HCT116 (cell line): ENCODE measurements around the gene NRAP. TPM values are rescaled to one million over a fixed set of nuclear protein-coding genes. Genes with fewer than 3 reads are reported as not detected.

Source experiments
- ATAC-seq: fragments of 200-7000 bp; cut with Tn5 transposase; 2 replicates; pipeline ENCODE4 v1.9.1; 2020; ENCODE audit warnings: mild to moderate bottlenecking, moderate library complexity
- BruUV-seq: library from RNA; stranded (reverse); fragments of 400-500 nt; replicated peaks from 2 replicates; lab custom pipeline; 2021; lab: Mats Ljungman, UMichigan
- CTCF ChIA-PET: fragments of 300-600 bp; sonication (Branson Sonifier 250); formaldehyde crosslinking; loops from one replicate; lab custom pipeline; 2021; ENCODE audit warnings: antibody characterized with exemption; lab: Charles Lee
- POLR2A ChIA-PET: fragments of 300-600, 350-600 bp; sonication (Branson Sonifier 250); formaldehyde crosslinking; loops from one replicate; lab custom pipeline; 2021; ENCODE audit warnings: antibody characterized with exemption; lab: Charles Lee
- RAD21 ChIA-PET, 2 experiments: fragments of 300-600 bp; sonication (Branson Sonifier 250); formaldehyde crosslinking; loops; one replicate each; lab custom pipeline; 2023; ENCODE audit warnings: low total read pairs in 2 of 2; ENCODE audit not compliant: uncharacterized antibody in 2 of 2, unreplicated experiment in 2 of 2, low non-redundant PET in 1 of 2; lab: Charles Lee
- DNase-seq: peaks from one replicate; pipeline ENCODE4 v3.0.0-alpha.2; 2010; ENCODE audit warnings: low read depth, low spot score
- H2AFZ ChIP-seq: fragments of 200-600 bp; shearing (Covaris generic), sonication (generic); 2 replicates; pipeline ENCODE4 v1.6.1; 2017; ENCODE audit warnings: low read depth, mixed run types, mixed read lengths, antibody characterized with exemption, low read length; ENCODE audit not compliant: poor library complexity, severe bottlenecking
- H3K27ac ChIP-seq: 2 replicates; pipeline ENCODE4 v1.5.1; 2012; ENCODE audit warnings: low read depth, low read length
- H3K27me3 ChIP-seq: fragments of 200-600 bp; sonication (generic); 2 replicates; pipeline ENCODE4 v1.6.1; 2016; ENCODE audit warnings: mixed run types, low read length, mixed read lengths; ENCODE audit not compliant: insufficient read depth
- H3K36me3 ChIP-seq, 2 experiments: fragments of 200-500 bp in 1 of 2; fragments of 200-600 bp in 1 of 2; sonication (Bioruptor generic) in 1 of 2; sonication (generic) in 1 of 2; 2 replicates each; pipeline versions ENCODE4 v1.5.1 to v1.6.1; 2014 to 2016; ENCODE audit warnings: low read length in 2 of 2, inconsistent platforms in 1 of 2, mixed read lengths in 1 of 2, mixed run types in 1 of 2; ENCODE audit not compliant: insufficient read depth in 2 of 2, control insufficient read depth in 1 of 2
- H3K4me1 ChIP-seq, 2 experiments: fragments of 200-600 bp in 1 of 2; sonication (generic) in 1 of 2; 2 replicates each; pipeline versions ENCODE4 v1.5.1 to v1.6.1; 2012 to 2017; ENCODE audit warnings: low read length in 2 of 2, inconsistent platforms in 1 of 2, mild to moderate bottlenecking in 1 of 2, mixed read lengths in 1 of 2, mixed run types in 1 of 2, moderate library complexity in 1 of 2; ENCODE audit not compliant: insufficient read depth in 2 of 2, control insufficient read depth in 1 of 2
- H3K4me2 ChIP-seq: fragments of 200-600 bp; sonication (generic); 2 replicates; pipeline ENCODE4 v1.6.1; 2017; ENCODE audit warnings: mixed run types, low read length, mixed read lengths
- H3K4me3 ChIP-seq, 2 experiments: fragments of 200-600 bp in 1 of 2; sonication (generic) in 1 of 2; replicated peaks in 1 of 2; 2 replicates each; pipeline ENCODE4 v1.5.1; 2011 to 2016; ENCODE audit warnings: low read length in 2 of 2, control low read depth in 1 of 2, low read depth in 1 of 2, mild to moderate bottlenecking in 1 of 2, mixed read lengths in 1 of 2, mixed run types in 1 of 2
- H3K79me2 ChIP-seq: fragments of 200-600 bp; sonication (generic); 2 replicates; pipeline ENCODE4 v1.6.1; 2017; ENCODE audit warnings: mild to moderate bottlenecking, mixed run types, low read length, moderate library complexity, mixed read lengths; ENCODE audit not compliant: insufficient read depth
- H3K9ac ChIP-seq: fragments of 200-600 bp; sonication (generic); 2 replicates; pipeline ENCODE4 v1.6.1; 2016; ENCODE audit warnings: low read length, mixed read lengths
- H3K9me2 ChIP-seq: fragments of 200-600 bp; sonication (generic), shearing (Covaris generic); 2 replicates; pipeline ENCODE4 v1.6.1; 2017; ENCODE audit warnings: mixed run types, mild to moderate bottlenecking, moderate library complexity; ENCODE audit not compliant: insufficient read depth
- H3K9me3 ChIP-seq, 2 experiments: fragments of 200-500 bp in 1 of 2; fragments of 200-600 bp in 1 of 2; sonication (Bioruptor generic) in 1 of 2; sonication (generic) in 1 of 2; 2 replicates each; pipeline ENCODE4 v1.6.1; 2014 to 2017; ENCODE audit warnings: low read length in 2 of 2, mixed read lengths in 2 of 2, inconsistent platforms in 1 of 2, low read depth in 1 of 2, mild to moderate bottlenecking in 1 of 2, mixed run types in 1 of 2, moderate library complexity in 1 of 2; ENCODE audit not compliant: control insufficient read depth in 1 of 2, insufficient read depth in 1 of 2
- H4K20me1 ChIP-seq: fragments of 200-600 bp; sonication (generic), shearing (Covaris generic); 2 replicates; pipeline ENCODE4 v1.6.1; 2017; ENCODE audit warnings: mixed run types, mild to moderate bottlenecking, moderate library complexity; ENCODE audit not compliant: insufficient read depth
- CEBPB ChIP-seq: IDR thresholded peaks from 2 replicates; pipeline ENCODE4 v1.6.1; 2012; ENCODE audit warnings: low read depth
- EZH2phosphoT487 ChIP-seq: fragments of 200-600 bp; IDR thresholded peaks from 2 replicates; pipeline ENCODE4 v1.6.1; 2018; ENCODE audit warnings: antibody characterized with exemption, borderline replicate concordance
- RAD21 ChIP-seq: IDR thresholded peaks from 2 replicates; pipeline ENCODE4 v1.6.1; 2012; ENCODE audit warnings: low read depth, mild to moderate bottlenecking
- TCF7L2 ChIP-seq: IDR thresholded peaks from 2 replicates; pipeline ENCODE4 v1.7.0; 2011; ENCODE audit warnings: borderline replicate concordance, inconsistent platforms; ENCODE audit not compliant: insufficient read depth, insufficient read length; ENCODE audit errors: extremely low read depth
- YY1 ChIP-seq: IDR thresholded peaks from 2 replicates; pipeline ENCODE4 v1.6.1; 2011; ENCODE audit warnings: low read length, low read depth, moderate library complexity, mild to moderate bottlenecking; ENCODE audit not compliant: insufficient replicate concordance; ENCODE audit errors: extremely low read depth
- ZBTB33 ChIP-seq: IDR thresholded peaks from 2 replicates; pipeline ENCODE4 v1.6.1; 2011; ENCODE audit warnings: mild to moderate bottlenecking, low read length, moderate library complexity; ENCODE audit not compliant: insufficient replicate concordance; ENCODE audit errors: extremely low read depth
- ZNF274 ChIP-seq: fragments of 200-500 bp; sonication (Bioruptor generic); IDR thresholded peaks from 2 replicates; pipeline ENCODE4 v1.6.1; 2014; ENCODE audit warnings: mild to moderate bottlenecking, low read depth, low read length, inconsistent platforms
- intact Hi-C: fragments of 100-400 bp; cut with micrococcal nuclease; formaldehyde crosslinking; loops from 2 replicates; pipeline ENCODE4 v1.10.0; 2022
- total RNA-seq: library from RNA; stranded (reverse); gene quantifications from one replicate; pipeline ENCODE4 v1.2.1, GENCODE V29; 2021; ENCODE audit not compliant: unreplicated experiment
- TF ChIP-seq, protein P1 (sequence below), 3 experiments: fragments of 200-600 bp in 1 of 3; sonication (generic) in 1 of 3; IDR thresholded peaks in 2 of 3; conservative IDR thresholded peaks in 1 of 3; 2 replicates each; pipeline ENCODE4 v1.5.1; 2012 to 2017; ENCODE audit warnings: low read depth in 2 of 3, low read length in 2 of 3, antibody characterized with exemption in 1 of 3, borderline replicate concordance in 1 of 3, control low read depth in 1 of 3, mild to moderate bottlenecking in 1 of 3, mixed read lengths in 1 of 3, mixed run types in 1 of 3, moderate library complexity in 1 of 3; ENCODE audit not compliant: insufficient read depth in 1 of 3

The NRAP gene
- total RNA-seq, 1 experiment from 2014 or later, result not detected

DNA sequence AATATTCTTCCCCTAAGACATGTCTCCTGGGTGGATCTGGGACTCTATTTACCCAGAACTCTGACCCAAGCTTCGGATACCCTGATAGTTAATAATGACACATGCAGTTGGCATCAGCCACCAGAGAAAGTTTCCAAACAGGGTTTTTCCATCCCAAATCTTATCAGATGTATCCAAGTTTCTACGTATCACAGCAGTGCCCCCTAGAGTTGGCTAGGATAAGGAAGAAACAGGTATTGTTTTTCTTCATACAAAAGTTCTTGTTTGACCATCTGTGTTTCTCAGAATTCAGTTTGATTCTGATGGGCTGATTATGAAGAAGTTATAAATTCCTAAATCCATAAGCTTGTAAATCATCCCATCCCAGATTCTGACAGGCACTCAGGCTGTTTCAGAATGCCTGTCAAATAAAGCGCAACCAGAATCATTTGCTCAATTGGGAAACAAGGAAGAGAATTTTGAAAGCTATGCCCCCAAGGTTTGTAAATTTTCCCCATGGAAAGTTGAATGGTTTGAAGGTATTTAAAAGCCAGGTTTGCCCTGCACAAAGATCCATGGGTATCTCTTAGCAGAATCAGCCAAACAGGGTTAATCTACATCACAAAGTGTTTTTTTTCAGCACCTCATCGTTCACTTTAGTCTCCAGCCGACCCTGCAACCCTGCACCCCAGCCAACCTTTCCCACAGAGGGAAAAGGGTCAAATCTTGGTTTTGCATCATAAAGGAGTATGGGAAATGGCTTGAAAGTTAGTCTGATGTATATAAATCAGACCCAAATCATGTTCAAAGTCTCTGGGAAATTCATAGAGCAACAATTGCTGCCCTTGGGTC, 47.4 kb downstream of the NRAP start:
- intact Hi-C loops, result no loop called here
- no peak overlapping the region for H3K27ac ChIP-seq
- no peak overlapping the region; the same call in 1 of the 2 replicates for H3K4me2 ChIP-seq
- DNase-seq (peak; percentile 16), ATAC-seq (peak; percentile 71)
- no TSS peak for BruUV-seq
- peak overlapping the region; percentile 55 for H2AFZ ChIP-seq
- no peaks in the 10 kb centered on the region for H3K9me2 ChIP-seq
- H3K36me3 ChIP-seq, result no peaks in the 10 kb centered on the region
- TF ChIP-seq RAD21 (peak; percentile 67), ZBTB33 (no peak), ZNF274 (no peak), EZH2phosphoT487 (no peak), CEBPB (no peak), TCF7L2 (no peak), YY1 (peak; percentile 15)
- TF ChIP-seq, protein P1, sequence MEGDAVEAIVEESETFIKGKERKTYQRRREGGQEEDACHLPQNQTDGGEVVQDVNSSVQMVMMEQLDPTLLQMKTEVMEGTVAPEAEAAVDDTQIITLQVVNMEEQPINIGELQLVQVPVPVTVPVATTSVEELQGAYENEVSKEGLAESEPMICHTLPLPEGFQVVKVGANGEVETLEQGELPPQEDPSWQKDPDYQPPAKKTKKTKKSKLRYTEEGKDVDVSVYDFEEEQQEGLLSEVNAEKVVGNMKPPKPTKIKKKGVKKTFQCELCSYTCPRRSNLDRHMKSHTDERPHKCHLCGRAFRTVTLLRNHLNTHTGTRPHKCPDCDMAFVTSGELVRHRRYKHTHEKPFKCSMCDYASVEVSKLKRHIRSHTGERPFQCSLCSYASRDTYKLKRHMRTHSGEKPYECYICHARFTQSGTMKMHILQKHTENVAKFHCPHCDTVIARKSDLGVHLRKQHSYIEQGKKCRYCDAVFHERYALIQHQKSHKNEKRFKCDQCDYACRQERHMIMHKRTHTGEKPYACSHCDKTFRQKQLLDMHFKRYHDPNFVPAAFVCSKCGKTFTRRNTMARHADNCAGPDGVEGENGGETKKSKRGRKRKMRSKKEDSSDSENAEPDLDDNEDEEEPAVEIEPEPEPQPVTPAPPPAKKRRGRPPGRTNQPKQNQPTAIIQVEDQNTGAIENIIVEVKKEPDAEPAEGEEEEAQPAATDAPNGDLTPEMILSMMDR (IDR thresholded peaks at IDR 0.05 in 2 of 3, conservative IDR thresholded peaks at IDR 0.05 in 1 of 3; ENCODE audit: borderline replicate concordance in 1 of 3, insufficient read depth in 1 of 3, low read depth in 2 of 3, low read length in 2 of 3), result peak; percentile 53 to 95 (median 88); a peak in 5 of 6 replicates
- H3K79me2 ChIP-seq, result no peaks in the 10 kb centered on the region
- no peaks in the 10 kb centered on the region for H3K4me1 ChIP-seq
- H4K20me1 ChIP-seq, result no peaks in the 10 kb centered on the region
- CTCF ChIA-PET, result interaction anchor here (0.6 to 1.7 kb wide), 4 partner anchors 9 to 63 kb away, joined by 3 to 12 read pairs (median 5); no protein-coding TSS in a partner anchor
- no peak overlapping the region for H3K9ac ChIP-seq
- POLR2A ChIA-PET, result no interaction called here
- no peaks in the 10 kb centered on the region for H3K9me3 ChIP-seq
- no peak overlapping the region for H3K4me3 ChIP-seq
- RAD21 ChIA-PET, result no interaction called here
- peaks cover 37% of the 10 kb centered on the region for H3K27me3 ChIP-seq
